Stimulated activated effector memory CD8-positive, alpha-beta T cell treated with anti-CD3 and anti-CD28 coated beads, Interleukin-12 subunit alpha, Interleukin-12 subunit beta, amount 100 ng/mL, for 72 hours (primary cell): ENCODE data around the gene CREBZF.
"Not testable (repeated sequence)": the region's sequence is repeated elsewhere in the genome, so short reads cannot be mapped to it uniquely, and the experiment has no call there.

ENCODE experiments used
- ATAC-seq: fragments of 150-1000 bp; cut with Tn5 transposase; 2 replicates; pipeline ENCODE4 v1.10.0; 2021
- DNase-seq, 2 donors: peaks; one replicate each; pipeline ENCODE4 v3.0.0; 2021 to 2022; ENCODE audit warnings: low spot score in 2 of 2
- H3K27ac Mint-ChIP-seq: one replicate; pipeline ENCODE4 v1.8.0; 2022; ENCODE audit warnings: mild to moderate bottlenecking, mixed read lengths
- H3K36me3 Mint-ChIP-seq: one replicate; pipeline ENCODE4 v1.8.0; 2022; ENCODE audit warnings: mild to moderate bottlenecking, mixed read lengths
- H3K4me1 Mint-ChIP-seq: one replicate; pipeline ENCODE4 v1.8.0; 2022; ENCODE audit warnings: mixed read lengths
- H3K4me3 Mint-ChIP-seq: one replicate; pipeline ENCODE4 v1.8.0; 2022; ENCODE audit warnings: mild to moderate bottlenecking, mixed read lengths
- H3K9me3 Mint-ChIP-seq: one replicate; pipeline ENCODE4 v1.8.0; 2022; ENCODE audit warnings: mixed read lengths

The CREBZF gene

DNA sequence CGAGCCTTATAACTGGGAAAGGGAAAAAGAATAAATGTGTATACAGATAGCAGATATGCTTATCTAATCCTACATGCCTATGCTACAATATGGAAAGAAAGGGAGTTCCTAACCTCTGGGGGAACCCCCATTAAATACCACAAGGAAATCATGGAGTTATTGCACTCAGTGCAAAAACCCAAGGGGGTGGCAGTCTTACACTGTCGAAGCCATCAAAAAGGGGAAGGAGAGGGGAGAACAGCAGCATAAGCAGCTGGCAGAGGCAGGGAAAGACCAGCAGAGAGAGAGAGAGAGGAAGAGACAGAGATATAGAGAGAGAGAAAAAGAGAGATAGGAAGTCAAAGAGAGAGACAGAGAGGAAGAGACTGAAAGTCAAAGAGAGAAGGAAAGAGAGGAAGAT is 53.3 kb downstream of the CREBZF start:
- H3K4me1 Mint-ChIP-seq, H3K4me3 Mint-ChIP-seq, H3K27ac Mint-ChIP-seq, H3K9me3 Mint-ChIP-seq, ATAC-seq, DNase-seq, H3K36me3 Mint-ChIP-seq: not testable (repeated sequence)
